GM12878 (cell line): Measurements from ENCODE around the gene SCAANT1. TPM values are rescaled to one million over a fixed set of nuclear protein-coding genes. Genes with fewer than 3 reads are reported as not detected.
A peak's percentile ranks its signal among the peaks of the same experiment; 100 is the strongest.

ENCODE experiments used
- ATAC-seq: fragments of 200-7000 bp; cut with Tn5 transposase; 3 replicates; pipeline ENCODE4 v1.9.1; 2020; ENCODE audit warnings: mild to moderate bottlenecking, moderate library complexity
- BruUV-seq: library from RNA; stranded (reverse); fragments of 400-500 nt; replicated peaks from 2 replicates; lab custom pipeline; 2021; lab: Mats Ljungman, UMichigan
- CTCF ChIA-PET: fragments of 300-600 bp; sonication (Branson Sonifier 250); formaldehyde crosslinking; extraction: SDS; loops from one replicate; lab custom pipeline; 2021; ENCODE audit warnings: inconsistent platforms; lab: Yijun Ruan, JAX
- POLR2A ChIA-PET: fragments of 350-600 bp; formaldehyde crosslinking; extraction: SDS; loops from one replicate; lab custom pipeline; 2021; ENCODE audit warnings: inconsistent platforms; lab: Charles Lee
- RAD21 ChIA-PET: fragments of 300-600 bp; sonication (Branson Sonifier 250); formaldehyde crosslinking; loops from one replicate; lab custom pipeline; 2023; ENCODE audit warnings: antibody characterized with exemption; ENCODE audit not compliant: unreplicated experiment; lab: Charles Lee
- SMC1A ChIA-PET: fragments of 300-600 bp; sonication (Branson Sonifier 250); formaldehyde crosslinking; loops from one replicate; lab custom pipeline; 2023; ENCODE audit not compliant: unreplicated experiment, uncharacterized antibody; lab: Charles Lee
- DNase-seq: peaks from one replicate; pipeline ENCODE4 v3.0.0-alpha.2; 2011; ENCODE audit warnings: low read depth, low spot score
- FAIRE-seq: peaks from 3 replicates; lab custom pipeline; 2011; peaks lifted over from hg19 to GRCh38; lab: Jason Lieb, UNC
- H2AFZ ChIP-seq: 2 replicates; pipeline ENCODE4 v1.6.0; 2011; ENCODE audit warnings: low read depth, low read length, control low read depth; ENCODE audit not compliant: control insufficient read depth
- H3K27ac ChIP-seq: 2 replicates; pipeline ENCODE4 v1.5.1; 2011; ENCODE audit warnings: control low read depth; ENCODE audit not compliant: control insufficient read depth, insufficient read depth
- H3K27me3 ChIP-seq, 2 experiments: replicated peaks in 1 of 2; 2 replicates each; pipeline versions ENCODE4 v1.6.0 to v1.6.1; 2011; ENCODE audit warnings: low read length in 1 of 2; ENCODE audit not compliant: control insufficient read depth in 2 of 2, insufficient read depth in 2 of 2
- H3K36me3 ChIP-seq, 2 experiments: 2 replicates each; pipeline ENCODE4 v1.5.1; 2011; ENCODE audit warnings: low read length in 1 of 2; ENCODE audit not compliant: control insufficient read depth in 2 of 2, insufficient read depth in 2 of 2
- H3K4me1 ChIP-seq: 2 replicates; pipeline ENCODE4 v1.6.1; 2011; ENCODE audit warnings: mild to moderate bottlenecking, low read length, moderate library complexity, mixed read lengths; ENCODE audit not compliant: control insufficient read depth, insufficient read depth
- H3K4me2 ChIP-seq: 2 replicates; pipeline ENCODE4 v1.6.0; 2011; ENCODE audit warnings: control low read depth; ENCODE audit not compliant: control insufficient read depth, insufficient read depth
- H3K4me3 ChIP-seq: fragments of 200-600 bp; sonication (generic); 2 replicates; pipeline ENCODE4 v1.5.1; 2016
- H3K79me2 ChIP-seq: 2 replicates; pipeline ENCODE4 v1.6.0; 2011; ENCODE audit warnings: low read length; ENCODE audit not compliant: control insufficient read depth, insufficient read depth
- H3K9ac ChIP-seq: 2 replicates; pipeline ENCODE4 v1.8.0; 2011; ENCODE audit warnings: low read length, control low read depth, mixed read lengths; ENCODE audit not compliant: control insufficient read depth, insufficient read depth
- H3K9me3 ChIP-seq: replicated peaks from 3 replicates; pipeline ENCODE4 v1.5.1; 2011; ENCODE audit warnings: mild to moderate bottlenecking, low read length; ENCODE audit not compliant: control insufficient read depth, insufficient read depth
- H4K20me1 ChIP-seq: 2 replicates; pipeline ENCODE4 v1.6.0; 2011; ENCODE audit not compliant: control insufficient read depth, insufficient read depth
- ATF3 ChIP-seq: IDR thresholded peaks from 2 replicates; pipeline ENCODE4 v1.6.1; 2011; ENCODE audit warnings: low read depth, mild to moderate bottlenecking, low read length, moderate library complexity, borderline replicate concordance; ENCODE audit errors: extremely low read depth
- CBX5 ChIP-seq: sonication (generic); IDR thresholded peaks from 2 replicates; pipeline ENCODE4 v1.6.1; 2016; ENCODE audit warnings: low read depth, moderate library complexity, mild to moderate bottlenecking, inconsistent platforms
- CHD4 ChIP-seq: fragments of 200-600 bp; sonication (generic); IDR thresholded peaks from 2 replicates; pipeline ENCODE4 v1.6.1; 2016; ENCODE audit warnings: mild to moderate bottlenecking
- CTCF ChIP-seq, 3 experiments: IDR thresholded peaks in 2 of 3; conservative IDR thresholded peaks in 1 of 3; 2 replicates each; pipeline ENCODE4 v1.5.1; 2011; ENCODE audit warnings: low read depth in 3 of 3, low read length in 3 of 3, mild to moderate bottlenecking in 3 of 3, control low read depth in 2 of 3, moderate library complexity in 2 of 3, inconsistent platforms in 1 of 3, mixed read lengths in 1 of 3; ENCODE audit not compliant: control insufficient read depth in 2 of 3, insufficient read depth in 1 of 3; ENCODE audit errors: extremely low read depth in 1 of 3
- GATAD2B ChIP-seq: fragments of 450-650 bp; conservative IDR thresholded peaks from 2 replicates; pipeline ENCODE4 v1.6.1; 2017; ENCODE audit warnings: low read depth, mild to moderate bottlenecking, moderate library complexity
- IRF4 ChIP-seq: IDR thresholded peaks from 2 replicates; pipeline ENCODE4 v1.6.1; 2011; ENCODE audit warnings: low read depth, low read length
- NR2F1 ChIP-seq: fragments of 450-650 bp; conservative IDR thresholded peaks from 2 replicates; pipeline ENCODE4 v1.6.1; 2017; ENCODE audit warnings: mild to moderate bottlenecking
- RCOR1 ChIP-seq: conservative IDR thresholded peaks from 2 replicates; pipeline ENCODE4 v1.6.1; 2012; ENCODE audit warnings: low read depth, low read length, improper control_type of control experiment
- SP1 ChIP-seq: IDR thresholded peaks from one replicate; pipeline ENCODE4 v1.6.1; 2011; ENCODE audit warnings: low read depth, low read length
- TCF7 ChIP-seq: IDR thresholded peaks from 2 replicates; pipeline ENCODE4 v1.6.1; 2014; ENCODE audit warnings: antibody characterized with exemption, borderline replicate concordance
- ZBTB11 ChIP-seq: fragments of 450-650 bp; formaldehyde crosslinking; IDR thresholded peaks from 2 replicates; pipeline ENCODE4 v1.5.0; 2022; ENCODE audit warnings: mild to moderate bottlenecking, missing genetic modification characterization
- WGBS: methylation state at CpG from one replicate; pipeline ENCODE4 v1.1.6; 2016; ENCODE audit warnings: low lambda C conversion rate; ENCODE audit not compliant: insufficient replicate concordance, insufficient coverage; ENCODE audit errors: missing lambda C conversion rate; 5-methylcytosine and 5-hydroxymethylcytosine counted together
- in situ Hi-C: fragments of 300-500 bp; cut with MboI; formaldehyde crosslinking; loops from 9 replicates; pipeline ENCODE4 v1.14.3; 2018; ENCODE audit warnings: mixed read lengths
- intact Hi-C: fragments of 100-400 bp; cut with micrococcal nuclease; formaldehyde crosslinking; loops from one replicate; pipeline ENCODE4 v1.14.2; 2022; ENCODE audit not compliant: unreplicated experiment
- polyA plus RNA-seq, 11 experiments: library from polyadenylated mRNA; depleted of rRNA in 4 of 11; unstranded in 6 of 11; stranded (reverse) in 5 of 11; fragments of >200 nt; fragmentation: Nextera tagmentation in 4 of 11; fragmentation: Illumina TruSeq in 1 of 11; extraction: Ambion mirVana in 4 of 11; extraction: Trizol in 1 of 11; gene quantifications; 1 replicate in 1 of 11; 2 replicates in 10 of 11; pipeline versions ENCODE4 v1.2.1 to v1.2.3, GENCODE V29; 2011 to 2016; ENCODE audit warnings: inconsistent platforms in 2 of 11, missing spikeins in 2 of 11, low read depth in 1 of 11
- total RNA-seq, 4 experiments: library from RNA; depleted of rRNA in 3 of 4; stranded (reverse); fragments of >200 nt in 3 of 4; fragmentation: Illumina TruSeq in 1 of 4; extraction: Trizol in 1 of 4; gene quantifications; 2 replicates each; pipeline versions ENCODE4 v1.2.1 to v1.2.3, GENCODE V29; 2013 to 2021

SCAANT1 gene
- total and polyA plus RNA-seq, 10 of the 15 experiments (the other 5 are each of a cell fraction or from before 2014, with no cell fraction given) = 0.60 to 1.7 (median 0.95) TPM; not detected in 6

- POLR2A ChIA-PET = interaction anchor here (1.9 kb wide), 1 partner anchor 12 kb away, joined by 4 read pairs; no protein-coding TSS in a partner anchor
- Histone ChIP-seq H3K9ac (no peak overlapping the region), H3K27ac (no peak overlapping the region), H4K20me1 (no peaks in the 10 kb centered on the region), H3K4me1 (peaks cover 7% of the 10 kb centered on the region), H3K36me3 (peaks cover 2 to 3% of the 10 kb centered on the region in 2 experiments), H2AFZ (no peak overlapping the region), H3K79me2 (peaks cover 2% of the 10 kb centered on the region), H3K4me3 (no peak overlapping the region), H3K27me3 (no peaks in the 10 kb centered on the region), H3K4me2 (no peak overlapping the region), H3K9me3 (no peaks in the 10 kb centered on the region)
- no peak for FAIRE-seq
- in situ Hi-C loops = no loop called here
- no TSS peak for BruUV-seq
- WGBS = 80% methylated on average over 2 of the region's 2 CpGs
- SMC1A ChIA-PET = interaction anchor here (1.0 to 1.6 kb wide), 2 partner anchors 10 to 50 kb away, joined by 3 read pairs; no protein-coding TSS in a partner anchor
- TF ChIP-seq TCF7 = peak; percentile 52; the same call in 1 of the 2 replicates
- TF ChIP-seq NR2F1 = no peak
- intact Hi-C loops = no loop called here
- peak; percentile 27 for ATAC-seq
- RAD21 ChIA-PET = interaction anchor here (1.3 kb wide), 1 partner anchor 20 kb away, joined by 3 read pairs; no protein-coding TSS in a partner anchor
- CTCF ChIA-PET = interaction anchor here (0.9 kb wide), 1 partner anchor 14 kb away, joined by 4 read pairs; no protein-coding TSS in a partner anchor
- no peak for DNase-seq
Measured at GRCh38 chr3:63947594-63947993, 35.4 kb upstream of the SCAANT1 start.

- no peak for DNase-seq
- Histone ChIP-seq H3K27ac (no peak overlapping the region), H2AFZ (no peak overlapping the region), H4K20me1 (no peaks in the 10 kb centered on the region), H3K79me2 (peaks cover 3% of the 10 kb centered on the region), H3K4me3 (no peak overlapping the region), H3K9me3 (no peaks in the 10 kb centered on the region), H3K36me3 (peaks cover 2 to 3% of the 10 kb centered on the region in 2 experiments), H3K4me1 (peaks cover 3% of the 10 kb centered on the region), H3K4me2 (no peak overlapping the region), H3K27me3 (no peaks in the 10 kb centered on the region), H3K9ac (no peak overlapping the region)
- no TSS peak for BruUV-seq
- ChIA-PET SMC1A (interaction anchor here (1.0 to 1.6 kb wide), 2 partner anchors 11 to 50 kb away, joined by 3 read pairs; no protein-coding TSS in a partner anchor), POLR2A (no interaction called here), RAD21 (interaction anchor here (1.3 kb wide), 1 partner anchor 19 kb away, joined by 3 read pairs; no protein-coding TSS in a partner anchor), CTCF (interaction anchor here (0.9 kb wide), 1 partner anchor 15 kb away, joined by 4 read pairs; no protein-coding TSS in a partner anchor)
- ATAC-seq = no peak
- in situ Hi-C loops = no loop called here
- no peak for FAIRE-seq
- intact Hi-C loops = no loop called here
- 100% methylated on average over 2 of the region's 2 CpGs for WGBS
- TF ChIP-seq CTCF (IDR thresholded peaks at IDR 0.05 in 2 of 3, conservative IDR thresholded peaks at IDR 0.05 in 1 of 3; ENCODE audit: control insufficient read depth in 2 of 3, extremely low read depth in 1 of 3, insufficient read depth in 1 of 3, low read depth in 3 of 3, low read length in 3 of 3) (no peak), IRF4 (no peak), GATAD2B (no peak), ATF3 (no peak), ZBTB11 (no peak), CBX5 (no peak), CHD4 (no peak), RCOR1 (no peak), SP1 (no peak)
Measured at GRCh38 chr3:63946753-63947152, 34.6 kb upstream of the SCAANT1 start.
